Stimulated activated CD8-positive, alpha-beta memory T cell treated with anti-CD3 and anti-CD28 coated beads, Interleukin-12 subunit alpha, Interleukin-12 subunit beta, amount 100 ng/mL, for 24 hours (primary cell): ENCODE data around the gene CCDC18.
"Not testable (repeated sequence)": the region's sequence is repeated elsewhere in the genome, so short reads cannot be mapped to it uniquely, and the experiment has no call there.

ENCODE experiments used
- DNase-seq: peaks from one replicate; pipeline ENCODE4 v3.0.0-alpha.2; 2020; ENCODE audit errors: extremely low read depth

CCDC18 gene, protein sequence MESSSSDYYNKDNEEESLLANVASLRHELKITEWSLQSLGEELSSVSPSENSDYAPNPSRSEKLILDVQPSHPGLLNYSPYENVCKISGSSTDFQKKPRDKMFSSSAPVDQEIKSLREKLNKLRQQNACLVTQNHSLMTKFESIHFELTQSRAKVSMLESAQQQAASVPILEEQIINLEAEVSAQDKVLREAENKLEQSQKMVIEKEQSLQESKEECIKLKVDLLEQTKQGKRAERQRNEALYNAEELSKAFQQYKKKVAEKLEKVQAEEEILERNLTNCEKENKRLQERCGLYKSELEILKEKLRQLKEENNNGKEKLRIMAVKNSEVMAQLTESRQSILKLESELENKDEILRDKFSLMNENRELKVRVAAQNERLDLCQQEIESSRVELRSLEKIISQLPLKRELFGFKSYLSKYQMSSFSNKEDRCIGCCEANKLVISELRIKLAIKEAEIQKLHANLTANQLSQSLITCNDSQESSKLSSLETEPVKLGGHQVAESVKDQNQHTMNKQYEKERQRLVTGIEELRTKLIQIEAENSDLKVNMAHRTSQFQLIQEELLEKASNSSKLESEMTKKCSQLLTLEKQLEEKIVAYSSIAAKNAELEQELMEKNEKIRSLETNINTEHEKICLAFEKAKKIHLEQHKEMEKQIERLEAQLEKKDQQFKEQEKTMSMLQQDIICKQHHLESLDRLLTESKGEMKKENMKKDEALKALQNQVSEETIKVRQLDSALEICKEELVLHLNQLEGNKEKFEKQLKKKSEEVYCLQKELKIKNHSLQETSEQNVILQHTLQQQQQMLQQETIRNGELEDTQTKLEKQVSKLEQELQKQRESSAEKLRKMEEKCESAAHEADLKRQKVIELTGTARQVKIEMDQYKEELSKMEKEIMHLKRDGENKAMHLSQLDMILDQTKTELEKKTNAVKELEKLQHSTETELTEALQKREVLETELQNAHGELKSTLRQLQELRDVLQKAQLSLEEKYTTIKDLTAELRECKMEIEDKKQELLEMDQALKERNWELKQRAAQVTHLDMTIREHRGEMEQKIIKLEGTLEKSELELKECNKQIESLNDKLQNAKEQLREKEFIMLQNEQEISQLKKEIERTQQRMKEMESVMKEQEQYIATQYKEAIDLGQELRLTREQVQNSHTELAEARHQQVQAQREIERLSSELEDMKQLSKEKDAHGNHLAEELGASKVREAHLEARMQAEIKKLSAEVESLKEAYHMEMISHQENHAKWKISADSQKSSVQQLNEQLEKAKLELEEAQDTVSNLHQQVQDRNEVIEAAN (N-terminal part only)

GRCh38 chr1:93180723-93181613 is at the start of gene CCDC18:
Gene CCDC18, plus strand, starts transcription at chr1:93180724. Its CDS starts 2,638 bp downstream, at chr1:93183362.
- DNase-seq, result no peak

DNA sequence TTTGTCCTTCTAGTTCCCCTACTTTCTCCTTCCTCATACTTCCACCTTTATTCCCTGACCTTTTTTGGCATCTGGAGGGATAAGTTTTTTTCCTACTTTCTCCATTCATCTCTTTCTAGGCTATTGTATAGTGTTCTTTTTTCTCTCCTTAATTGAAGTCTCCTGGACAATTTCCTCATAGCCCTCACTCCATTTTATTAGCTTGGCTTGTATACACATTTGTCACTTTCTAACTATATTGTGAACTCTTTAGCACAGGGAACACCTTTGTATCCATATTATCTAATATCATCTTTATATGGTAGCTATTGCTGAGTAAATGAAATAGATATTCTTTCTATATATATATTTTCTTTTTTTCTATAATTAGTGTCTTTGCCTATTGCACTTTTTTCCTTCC is 47.9 kb upstream of the CCDC18 start:
- DNase-seq, result no peak

DNA sequence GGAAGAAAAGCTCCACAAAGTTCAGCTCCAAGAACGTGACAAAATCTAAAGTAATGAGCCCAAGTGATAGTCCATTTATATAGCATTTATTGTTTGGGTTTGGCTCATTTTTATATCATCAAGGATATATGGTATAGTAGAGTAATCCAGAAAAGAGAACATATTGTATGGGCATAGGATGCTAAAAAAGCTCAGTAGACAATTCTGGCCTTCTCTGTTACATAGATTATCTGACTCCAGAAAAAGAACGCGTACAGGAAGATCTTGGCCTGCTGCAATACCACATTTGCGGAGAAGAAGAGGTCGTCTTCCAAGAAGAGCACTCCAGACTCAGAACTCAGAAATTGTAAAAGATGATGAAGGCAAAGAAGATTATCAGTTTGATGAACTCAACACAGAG is 44.1 kb upstream of the CCDC18 start:
- DNase-seq, result no peak

- DNase-seq, result no peak
Measured at GRCh38 chr1:93137604-93138292, 42.8 kb upstream of the CCDC18 start.

DNA sequence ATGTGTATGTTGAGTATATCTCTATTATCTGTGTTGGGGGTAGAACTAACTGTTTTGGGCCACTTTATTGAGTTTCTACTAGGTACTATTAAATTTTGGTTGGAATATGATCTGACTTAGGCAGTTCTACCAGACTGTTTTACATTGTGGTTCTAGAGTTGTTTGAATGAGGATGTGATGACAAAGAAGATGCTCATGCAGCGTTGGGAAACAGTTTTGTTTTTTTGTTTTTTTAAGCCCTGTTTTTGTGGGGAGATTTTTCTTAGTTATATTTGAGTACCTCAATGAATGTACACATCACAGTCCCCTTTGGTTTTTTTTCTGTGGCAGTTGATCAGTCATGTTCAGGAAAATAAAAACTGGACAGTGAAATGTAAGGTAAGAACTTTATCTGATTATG is 40.4 kb upstream of the CCDC18 start:
- no peak for DNase-seq

- no peak for DNase-seq
Measured at GRCh38 chr1:93142161-93142560, 38.4 kb upstream of the CCDC18 start.

DNA sequence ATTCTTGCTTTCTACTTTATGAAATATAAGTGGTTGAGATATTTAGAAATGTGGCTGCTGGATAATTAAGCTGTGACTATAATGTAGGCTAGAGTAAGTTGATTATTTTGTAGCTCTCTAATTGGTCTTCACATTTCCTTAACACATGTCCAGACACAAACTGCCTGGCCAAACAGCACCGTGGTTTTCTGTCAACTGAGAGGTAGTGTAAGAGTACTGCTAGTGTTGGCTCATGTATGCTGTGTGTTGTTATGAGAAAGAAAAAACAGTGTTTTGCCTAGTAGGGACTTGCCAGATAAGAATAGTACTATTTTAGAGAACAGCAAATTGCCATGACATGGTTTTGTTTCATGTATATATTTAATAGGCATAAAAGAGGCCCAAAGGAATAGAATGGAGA is 37.4 kb upstream of the CCDC18 start:
- no peak for DNase-seq

GRCh38 chr1:93143769-93144168 is 36.8 kb upstream of the CCDC18 start:
- DNase-seq, result no peak

- no peak for DNase-seq
Measured at GRCh38 chr1:93148001-93148400, 32.5 kb upstream of the CCDC18 start.

DNA sequence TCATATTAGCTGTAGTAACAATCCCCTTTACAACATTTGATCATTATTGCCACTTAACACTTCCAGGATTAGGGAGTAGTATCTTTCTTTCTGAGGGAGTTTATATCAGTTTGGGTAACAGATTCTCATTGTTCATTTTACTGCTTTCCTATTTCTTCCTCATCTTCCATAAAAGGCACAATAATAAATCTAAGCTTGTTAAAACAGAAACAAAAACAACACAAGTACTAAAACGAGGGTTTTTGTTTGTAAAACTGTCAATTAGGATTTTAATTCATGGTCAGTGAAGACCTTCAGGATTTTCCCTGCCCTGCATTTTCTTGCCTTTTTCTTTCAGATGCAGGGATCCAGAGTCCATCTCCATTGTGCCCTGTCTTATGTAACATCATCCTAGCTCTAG is 29.8 kb upstream of the CCDC18 start:
- DNase-seq, result no peak

- no peak for DNase-seq
Measured at GRCh38 chr1:93151474-93151873, 29.1 kb upstream of the CCDC18 start.

- no peak for DNase-seq
Measured at GRCh38 chr1:93152835-93153234, 27.7 kb upstream of the CCDC18 start.

GRCh38 chr1:93154898-93155297 is 25.6 kb upstream of the CCDC18 start:
- no peak for DNase-seq

- no peak for DNase-seq
Measured at GRCh38 chr1:93155335-93155734, 25.2 kb upstream of the CCDC18 start.

- DNase-seq, result no peak
Measured at GRCh38 chr1:93159337-93159736, 21.2 kb upstream of the CCDC18 start.

DNA sequence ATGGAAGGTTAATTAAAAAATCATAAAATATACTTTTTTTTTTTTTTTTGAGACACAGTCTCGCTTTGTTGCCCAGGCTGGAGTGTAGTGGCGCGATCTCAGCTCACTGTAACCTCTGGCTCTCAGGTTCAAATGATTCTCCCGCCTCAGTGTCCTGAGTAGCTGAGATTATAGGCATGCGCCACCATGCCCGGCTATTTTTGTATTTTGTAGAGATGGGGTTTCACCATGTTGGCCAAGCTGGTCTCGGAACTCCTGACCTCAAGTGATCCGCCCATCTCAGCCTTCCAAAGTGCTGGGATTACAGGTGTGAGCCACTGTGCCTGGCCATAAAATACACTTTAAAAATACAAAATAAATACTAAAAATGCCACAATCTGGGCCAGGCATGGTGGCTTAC is 17.2 kb upstream of the CCDC18 start:
- DNase-seq, result not testable (repeated sequence)

- no peak for DNase-seq
Measured at GRCh38 chr1:93164816-93165215, 15.7 kb upstream of the CCDC18 start.

- not testable (repeated sequence) for DNase-seq
Measured at GRCh38 chr1:93165895-93166294, 14.6 kb upstream of the CCDC18 start.

GRCh38 chr1:93167006-93167405 is 13.5 kb upstream of the CCDC18 start:
- no peak for DNase-seq

- DNase-seq, result not testable (repeated sequence)
Measured at GRCh38 chr1:93170141-93170678, 10.3 kb upstream of the CCDC18 start.
